Measurements from ENCODE around the gene CCDC88C. TPM values are rescaled to one million over a fixed set of nuclear protein-coding genes. Genes with fewer than 3 reads are reported as not detected.

The CCDC88C gene
- total RNA-seq, 2 experiments from 2014 or later: 83.6 to 87.8 TPM

DNA sequence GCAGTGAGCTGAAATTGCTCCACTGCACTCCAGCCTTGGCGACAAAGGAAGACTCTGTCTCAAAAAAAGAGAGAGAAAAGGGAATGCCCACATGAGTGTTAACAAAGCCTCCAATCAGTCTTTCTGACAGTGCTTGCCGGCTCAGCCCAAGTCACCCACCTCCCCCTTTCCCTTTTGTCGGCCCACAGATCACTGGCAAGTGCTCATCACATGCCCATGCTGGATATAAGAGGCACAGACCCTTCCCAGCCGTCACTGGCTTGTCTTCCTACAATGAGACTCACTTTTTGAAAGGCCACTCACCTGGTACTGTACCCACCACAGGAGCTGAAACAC lies 70.8 kb downstream of the CCDC88C start:
- Mint-ChIP-seq H3K36me3 (ENCODE audit: low read depth) (peaks cover 28% of the 10 kb centered on the region), H3K27ac (peak overlapping the region; percentile 54), H3K4me1 (ENCODE audit: low read depth) (peaks cover 64% of the 10 kb centered on the region), H3K4me3 (no peak overlapping the region), H3K27me3 (no peaks in the 10 kb centered on the region), H3K9me3 (no peaks in the 10 kb centered on the region)
- intact Hi-C loops (cut with micrococcal nuclease): no loop called here
- CTCF ChIA-PET: interaction anchor here (1.5 kb wide), 1 partner anchor 23 kb away, joined by 4 read pairs; no protein-coding TSS in a partner anchor
- TF ChIP-seq CTCF (IDR thresholded peaks at IDR 0.05): no peak
- ATAC-seq: no peak
- POLR2A ChIA-PET: interaction anchor here (0.9 to 2.2 kb wide), 4 partner anchors 9 to 70 kb away, joined by 3 to 7 read pairs (median 6); partner anchors contain the start of gene CCDC88C
- DNase-seq: no peak

DNA sequence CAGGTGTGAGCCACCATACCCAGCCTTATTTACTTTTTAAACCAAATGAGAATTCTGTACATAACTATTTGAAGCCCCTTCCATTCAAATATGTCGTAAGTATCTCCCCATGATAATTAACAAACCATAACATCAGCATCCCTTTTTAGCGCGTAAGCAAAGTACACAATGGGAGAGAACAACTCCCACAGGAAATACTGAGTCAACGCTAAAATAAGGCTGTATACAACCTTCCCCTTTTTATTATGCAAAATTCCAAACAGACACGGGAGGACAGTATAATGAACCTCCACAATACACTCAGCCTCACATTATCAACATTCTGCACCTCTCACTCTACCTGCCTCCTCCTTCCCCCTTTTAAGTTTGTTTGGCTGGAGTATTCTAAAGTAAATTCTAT lies 73.5 kb downstream of the CCDC88C start:
- peaks cover 26% of the 10 kb centered on the region for H3K36me3 Mint-ChIP-seq (ENCODE audit: low read depth)
- peaks cover 37% of the 10 kb centered on the region for H3K4me1 Mint-ChIP-seq (ENCODE audit: low read depth)
- ChIA-PET POLR2A (no interaction called here), CTCF (interaction anchor here (1.2 kb wide), 1 partner anchor 26 kb away, joined by 3 read pairs; no protein-coding TSS in a partner anchor)
- H3K9me3 Mint-ChIP-seq: no peaks in the 10 kb centered on the region
- H3K27ac Mint-ChIP-seq: peak overlapping the region; percentile 64
- ATAC-seq (no peak), DNase-seq (no peak)
- TF ChIP-seq CTCF (IDR thresholded peaks at IDR 0.05): no peak
- no peak overlapping the region for H3K4me3 Mint-ChIP-seq
- no peaks in the 10 kb centered on the region for H3K27me3 Mint-ChIP-seq
- intact Hi-C loops (cut with micrococcal nuclease): no loop called here

DNA sequence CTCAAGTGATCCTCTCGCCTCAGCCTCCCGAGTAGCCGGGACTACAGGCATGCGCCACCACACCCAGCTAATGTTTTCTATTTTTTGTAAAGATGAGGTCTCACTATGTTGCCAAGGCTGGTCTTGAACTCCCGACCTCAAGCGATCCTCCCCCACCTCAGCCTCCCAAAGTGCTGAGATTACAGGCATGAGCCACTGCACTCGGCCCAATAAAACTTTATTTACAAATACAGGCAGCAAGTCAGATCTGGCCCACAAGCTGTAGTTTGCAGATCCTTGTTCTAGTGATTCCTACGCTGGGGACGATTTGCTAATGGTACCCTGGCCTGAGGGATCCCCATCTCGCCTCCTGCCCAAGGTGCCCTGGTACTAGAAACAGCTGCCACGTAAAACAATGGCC lies 74.6 kb downstream of the CCDC88C start:
- Mint-ChIP-seq H3K27me3 (no peaks in the 10 kb centered on the region), H3K9me3 (no peaks in the 10 kb centered on the region), H3K36me3 (ENCODE audit: low read depth) (peaks cover 24% of the 10 kb centered on the region), H3K4me3 (no peak overlapping the region), H3K4me1 (ENCODE audit: low read depth) (peaks cover 27% of the 10 kb centered on the region), H3K27ac (peak overlapping the region; percentile 49)
- intact Hi-C loops (cut with micrococcal nuclease): no loop called here
- ATAC-seq: no peak
- CTCF ChIA-PET: interaction anchor here (1.2 to 5.2 kb wide), 3 partner anchors 13 to 25 kb away, joined by 3 to 27 read pairs (median 4); no protein-coding TSS in a partner anchor
- DNase-seq: no peak
- POLR2A ChIA-PET: interaction anchor here (1.0 to 2.4 kb wide), 7 partner anchors 8 to 79 kb away, joined by 3 to 9 read pairs (median 4); no protein-coding TSS in a partner anchor
- no peak for TF ChIP-seq CTCF (IDR thresholded peaks at IDR 0.05)

DNA sequence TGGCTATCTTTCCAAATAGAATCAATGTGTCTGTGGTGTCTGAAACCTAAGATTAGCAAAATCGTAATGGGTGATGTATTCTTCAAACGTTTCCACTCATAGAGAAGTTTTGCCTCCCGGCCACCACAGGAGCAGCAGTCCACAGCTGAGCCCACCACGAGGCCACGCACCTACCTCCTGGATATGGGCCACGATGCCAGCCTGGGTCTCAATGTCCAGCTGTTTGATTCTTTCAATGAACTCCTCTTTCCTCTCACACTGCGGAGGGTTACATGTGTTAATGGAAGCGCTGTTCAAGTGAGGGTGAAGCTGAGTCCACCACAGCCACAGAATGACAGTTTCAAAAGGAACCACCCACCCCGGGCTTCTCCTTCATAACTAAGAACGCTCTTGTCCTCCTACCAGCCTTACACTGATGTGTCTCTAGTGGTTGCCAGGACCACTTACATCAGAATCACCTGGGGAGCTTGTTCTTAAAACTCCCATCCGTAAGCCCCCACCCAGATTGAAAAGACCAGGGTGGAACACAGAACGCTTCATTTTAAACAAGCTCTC lies 75.3 kb downstream of the CCDC88C start:
- Mint-ChIP-seq H3K36me3 (ENCODE audit: low read depth) (peaks cover 24% of the 10 kb centered on the region), H3K4me3 (no peak overlapping the region), H3K27me3 (no peaks in the 10 kb centered on the region), H3K4me1 (ENCODE audit: low read depth) (peaks cover 24% of the 10 kb centered on the region), H3K27ac (peak overlapping the region; percentile 49), H3K9me3 (no peaks in the 10 kb centered on the region)
- ATAC-seq (no peak), DNase-seq (no peak)
- no peak for TF ChIP-seq CTCF (IDR thresholded peaks at IDR 0.05)
- ChIA-PET POLR2A (interaction anchor here (0.6 to 2.4 kb wide), 10 partner anchors 11 to 79 kb away, joined by 3 to 9 read pairs (median 4); no protein-coding TSS in a partner anchor), CTCF (interaction anchor here (1.2 to 5.2 kb wide), 4 partner anchors 8 to 18 kb away, joined by 3 to 27 read pairs (median 6); no protein-coding TSS in a partner anchor)
- intact Hi-C loops (cut with micrococcal nuclease): no loop called here

DNA sequence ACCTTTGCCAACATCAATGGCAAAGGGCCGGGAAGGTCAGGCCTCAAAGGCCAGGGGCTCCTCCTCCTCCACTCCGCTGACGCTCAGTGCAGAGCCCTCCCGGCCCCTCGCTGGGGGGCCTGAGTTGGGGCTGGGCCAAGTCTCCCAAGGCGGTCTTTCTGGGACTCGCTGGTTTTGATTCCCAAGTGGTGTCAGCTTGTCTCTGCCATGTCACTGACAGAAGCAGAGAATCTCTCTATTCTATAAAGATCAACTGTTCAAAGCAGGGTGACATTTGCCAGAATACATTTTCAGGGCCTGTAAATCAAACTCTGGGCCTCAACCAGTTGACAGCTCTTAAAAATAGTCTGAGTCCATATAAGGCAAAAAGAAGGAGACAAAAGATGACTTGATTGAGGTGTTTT lies 75.9 kb downstream of the CCDC88C start:
- ChIA-PET POLR2A (interaction anchor here (0.6 to 2.4 kb wide), 8 partner anchors 11 to 78 kb away, joined by 3 to 9 read pairs (median 4); no protein-coding TSS in a partner anchor), CTCF (interaction anchor here (0.7 to 5.2 kb wide), 5 partner anchors 8 to 19 kb away, joined by 3 to 27 read pairs (median 4); no protein-coding TSS in a partner anchor)
- DNase-seq: no peak
- Mint-ChIP-seq H3K36me3 (ENCODE audit: low read depth) (peaks cover 19% of the 10 kb centered on the region), H3K27me3 (no peaks in the 10 kb centered on the region), H3K4me3 (no peak overlapping the region), H3K4me1 (ENCODE audit: low read depth) (peaks cover 18% of the 10 kb centered on the region), H3K9me3 (no peaks in the 10 kb centered on the region), H3K27ac (no peak overlapping the region)
- intact Hi-C loops (cut with micrococcal nuclease): no loop called here
- no peak for ATAC-seq
- no peak for TF ChIP-seq CTCF (IDR thresholded peaks at IDR 0.05)

Data from activated CD8-positive, alpha-beta T cell treated with anti-CD3 and anti-CD28 coated beads for 36 hours (primary cell).